B cell (primary cell): ENCODE data around the gene DPM2. TPM values are rescaled to one million over a fixed set of nuclear protein-coding genes. Genes with fewer than 3 reads are reported as not detected.

ENCODE experiments used
- ATAC-seq: fragments of 200-7000 bp; cut with Tn5 transposase; one replicate; pipeline ENCODE4 v1.10.0; 2021; ENCODE audit warnings: low read depth, mild to moderate bottlenecking, moderate number of reproducible peaks, moderate library complexity
- CTCF ChIA-PET: fragments of 350-600 bp; sonication (Branson Sonifier 250); formaldehyde crosslinking; loops from one replicate; lab custom pipeline; 2021; ENCODE audit warnings: antibody characterized with exemption, inconsistent platforms; lab: Charles Lee
- POLR2A ChIA-PET: fragments of 350-600 bp; sonication (Branson Sonifier 250); formaldehyde crosslinking; loops from one replicate; lab custom pipeline; 2021; ENCODE audit warnings: antibody characterized with exemption; lab: Charles Lee
- DNase-seq: peaks from one replicate; pipeline ENCODE4 v3.0.0; 2013
- H2AFZ ChIP-seq: 2 replicates; pipeline ENCODE4 v1.6.1; 2012; ENCODE audit warnings: mild to moderate bottlenecking, low read depth, low read length; ENCODE audit not compliant: insufficient read depth, poor library complexity, severe bottlenecking
- H3K27ac ChIP-seq, 2 donors: 1 replicate in 1 of 2; 2 replicates in 1 of 2; pipeline ENCODE4 v1.5.1; 2012 to 2013; ENCODE audit warnings: low read length in 2 of 2, mild to moderate bottlenecking in 2 of 2, moderate library complexity in 1 of 2
- H3K27me3 ChIP-seq, 4 experiments: fragments of 200-600 bp in 1 of 4; sonication (generic) in 1 of 4; replicated peaks in 1 of 4; 1 replicate in 2 of 4; 2 replicates in 2 of 4; pipeline versions ENCODE4 v1.6.1 to v1.7.0; 2013 to 2016; ENCODE audit warnings: low read length in 3 of 4, mild to moderate bottlenecking in 2 of 4, mixed read lengths in 1 of 4, moderate library complexity in 1 of 4; ENCODE audit not compliant: insufficient read depth in 4 of 4, control insufficient read depth in 3 of 4; ENCODE audit errors: control extremely low read depth in 1 of 4
- H3K36me3 ChIP-seq, 2 experiments: replicated peaks in 1 of 2; 1 replicate in 1 of 2; 2 replicates in 1 of 2; pipeline versions ENCODE4 v1.6.1 to v1.7.1; 2013; ENCODE audit warnings: low read length in 1 of 2; ENCODE audit not compliant: insufficient read depth in 2 of 2, control insufficient read depth in 1 of 2; ENCODE audit errors: control extremely low read depth in 1 of 2, extremely low read depth in 1 of 2
- H3K4me1 ChIP-seq, 2 donors: fragments of 200-600 bp in 1 of 2; sonication (generic) in 1 of 2; 1 replicate in 1 of 2; 2 replicates in 1 of 2; pipeline versions ENCODE4 v1.5.1 to v1.6.1; 2013 to 2017; ENCODE audit warnings: low read length in 2 of 2; ENCODE audit not compliant: control insufficient read depth in 2 of 2, insufficient read depth in 2 of 2
- H3K4me2 ChIP-seq: replicated peaks from 2 replicates; pipeline ENCODE3; 2012; ENCODE audit warnings: mild to moderate bottlenecking, low read depth, low read length; ENCODE audit not compliant: poor library complexity, severe bottlenecking
- H3K4me3 ChIP-seq, 5 experiments: fragments of 200-600 bp in 1 of 5; sonication (generic) in 1 of 5; 1 replicate in 3 of 5; 2 replicates in 2 of 5; pipeline versions ENCODE4 v1.5.1 to v1.7.0; 2011 to 2016; ENCODE audit warnings: low read length in 4 of 5, mild to moderate bottlenecking in 4 of 5, low read depth in 2 of 5, control low read depth in 1 of 5, moderate library complexity in 1 of 5; ENCODE audit not compliant: insufficient read depth in 1 of 5; ENCODE audit errors: control extremely low read depth in 1 of 5, extremely low read depth in 1 of 5
- H3K79me2 ChIP-seq: fragments of 200-600 bp; sonication (generic); one replicate; pipeline ENCODE4 v1.6.0; 2016; ENCODE audit warnings: low read length; ENCODE audit not compliant: control insufficient read depth, insufficient read depth
- H3K9ac ChIP-seq: fragments of 200-600 bp; sonication (generic); 2 replicates; pipeline ENCODE4 v1.6.1; 2017; ENCODE audit warnings: mild to moderate bottlenecking, low read length, moderate library complexity
- H3K9me3 ChIP-seq, 3 donors: one replicate each; pipeline versions ENCODE4 v1.6.1 to v1.7.1; 2013; ENCODE audit warnings: low read length in 2 of 3; ENCODE audit not compliant: control insufficient read depth in 2 of 3, insufficient read depth in 1 of 3; ENCODE audit errors: control extremely low read depth in 1 of 3
- H4K20me1 ChIP-seq: 2 replicates; pipeline ENCODE4 v1.6.0; 2012; ENCODE audit warnings: mild to moderate bottlenecking, low read length; ENCODE audit not compliant: insufficient read depth, control insufficient read depth, poor library complexity, severe bottlenecking
- H3K27ac Mint-ChIP-seq: one replicate; pipeline ENCODE4 v1.8.0; 2021; ENCODE audit warnings: mixed read lengths
- H3K27me3 Mint-ChIP-seq: one replicate; pipeline ENCODE4 v1.8.0; 2021; ENCODE audit warnings: mixed read lengths
- H3K4me1 Mint-ChIP-seq: one replicate; pipeline ENCODE4 v1.8.0; 2021; ENCODE audit warnings: mixed read lengths
- H3K4me3 Mint-ChIP-seq: one replicate; pipeline ENCODE4 v1.8.0; 2021; ENCODE audit warnings: mixed read lengths
- H3K9me3 Mint-ChIP-seq: one replicate; pipeline ENCODE4 v1.8.0; 2022; ENCODE audit warnings: mixed read lengths; ENCODE audit not compliant: insufficient read depth
- EZH2 ChIP-seq: IDR thresholded peaks from 2 replicates; pipeline ENCODE4 v1.6.1; 2012; ENCODE audit warnings: borderline replicate concordance, low read depth, mild to moderate bottlenecking, moderate library complexity, low read length; ENCODE audit not compliant: insufficient read depth, poor library complexity, severe bottlenecking
- WGBS: methylation state at CpG from one replicate; pipeline ENCODE4 v1.1.5; 2013; ENCODE audit warnings: missing lambda C conversion rate; ENCODE audit not compliant: insufficient coverage; 5-methylcytosine and 5-hydroxymethylcytosine counted together
- intact Hi-C: fragments of 100-400 bp; cut with micrococcal nuclease; formaldehyde crosslinking; loops from one replicate; pipeline ENCODE4 v1.10.0; 2022
- polyA plus RNA-seq: library from polyadenylated mRNA; depleted of rRNA; stranded (reverse); fragments of >200 nt; gene quantifications from 2 replicates; pipeline ENCODE4 v1.2.3, GENCODE V29; 2012
- total RNA-seq, 2 donors: library from RNA; stranded (reverse); fragments of 120-200 nt in 1 of 2; gene quantifications; 1 replicate in 1 of 2; 2 replicates in 1 of 2; pipeline versions ENCODE4 v1.2.3 to v1.2.4, GENCODE V29; 2013 to 2022
- TF ChIP-seq, protein P1 (sequence below): fragments of 200-600 bp; IDR thresholded peaks from one replicate; pipeline ENCODE4 v1.8.0; 2022; ENCODE audit warnings: antibody characterized with exemption, mild to moderate bottlenecking

DPM2 gene
- total and polyA plus RNA-seq, 2 donors (not counting 1 experiment from before 2014, with no cell fraction given), result 34.1 to 42.9 TPM

GRCh38 chr9:127918183-127919107 is 19.2 kb downstream of the DPM2 start:
- CTCF ChIA-PET, result interaction anchor here (1.2 to 17.3 kb wide), 10 partner anchors 14 to 329 kb away, joined by 3 to 237 read pairs (median 19); partner anchors contain the start of gene TOR2A
- Mint-ChIP-seq H3K4me3 (peak overlapping the region; percentile 94), H3K27ac (peak overlapping the region; percentile 95), H3K27me3 (no peaks in the 10 kb centered on the region), H3K9me3 (no peaks in the 10 kb centered on the region), H3K4me1 (peaks cover 59% of the 10 kb centered on the region)
- Histone ChIP-seq H3K79me2 (peaks cover 63% of the 10 kb centered on the region), H3K4me3 (peak overlapping the region in 1 of 5 experiments; percentile 99), H3K27me3 (peaks cover 0 to 3% (median 0%) of the 10 kb centered on the region in 4 experiments), H3K36me3 (peaks cover 0 to 12% of the 10 kb centered on the region in 2 experiments), H2AFZ (no peak overlapping the region), H3K9ac (peak overlapping the region; percentile 66), H3K27ac (peak overlapping the region; percentile 81 to 86), H3K4me2 (peak overlapping the region; percentile 100), H4K20me1 (no peaks in the 10 kb centered on the region), H3K4me1 (peaks cover 46 to 68% of the 10 kb centered on the region in 2 donors), H3K9me3 (no peaks in the 10 kb centered on the region)
- 79% methylated on average over 7 of the region's 8 CpGs for WGBS
- TF ChIP-seq EZH2, result no peak
- TF ChIP-seq, protein P1, sequence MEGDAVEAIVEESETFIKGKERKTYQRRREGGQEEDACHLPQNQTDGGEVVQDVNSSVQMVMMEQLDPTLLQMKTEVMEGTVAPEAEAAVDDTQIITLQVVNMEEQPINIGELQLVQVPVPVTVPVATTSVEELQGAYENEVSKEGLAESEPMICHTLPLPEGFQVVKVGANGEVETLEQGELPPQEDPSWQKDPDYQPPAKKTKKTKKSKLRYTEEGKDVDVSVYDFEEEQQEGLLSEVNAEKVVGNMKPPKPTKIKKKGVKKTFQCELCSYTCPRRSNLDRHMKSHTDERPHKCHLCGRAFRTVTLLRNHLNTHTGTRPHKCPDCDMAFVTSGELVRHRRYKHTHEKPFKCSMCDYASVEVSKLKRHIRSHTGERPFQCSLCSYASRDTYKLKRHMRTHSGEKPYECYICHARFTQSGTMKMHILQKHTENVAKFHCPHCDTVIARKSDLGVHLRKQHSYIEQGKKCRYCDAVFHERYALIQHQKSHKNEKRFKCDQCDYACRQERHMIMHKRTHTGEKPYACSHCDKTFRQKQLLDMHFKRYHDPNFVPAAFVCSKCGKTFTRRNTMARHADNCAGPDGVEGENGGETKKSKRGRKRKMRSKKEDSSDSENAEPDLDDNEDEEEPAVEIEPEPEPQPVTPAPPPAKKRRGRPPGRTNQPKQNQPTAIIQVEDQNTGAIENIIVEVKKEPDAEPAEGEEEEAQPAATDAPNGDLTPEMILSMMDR, result no peak
- intact Hi-C loops, result loop anchor here (5.0 kb wide), 1 partner anchor 306 kb away; the partner anchor contains the start of gene STXBP1
- DNase-seq (peak; percentile 50), ATAC-seq (no peak)
- POLR2A ChIA-PET, result interaction anchor here (0.7 to 6.4 kb wide), 4 partner anchors 9 to 148 kb away, joined by 3 to 228 read pairs (median 8); partner anchors contain the start of gene ST6GALNAC6
